G401.6 (cell line): ENCODE results near the gene HSFX4.
"Not testable (repeated sequence)": the region's sequence is repeated elsewhere in the genome, so short reads cannot be mapped to it uniquely, and the experiment has no call there.

ENCODE experiments used
- FAIRE-seq: peaks from 2 replicates; lab custom pipeline; 2012; peaks lifted over from hg19 to GRCh38; lab: Jason Lieb, UNC

Gene HSFX4

GRCh38 chrX:149929400-149929799 is at the start of gene HSFX4:
Gene HSFX4, plus strand, starts transcription at chrX:149929573. Its CDS starts 72 bp downstream, at chrX:149929645.
- FAIRE-seq = not testable (repeated sequence)

DNA sequence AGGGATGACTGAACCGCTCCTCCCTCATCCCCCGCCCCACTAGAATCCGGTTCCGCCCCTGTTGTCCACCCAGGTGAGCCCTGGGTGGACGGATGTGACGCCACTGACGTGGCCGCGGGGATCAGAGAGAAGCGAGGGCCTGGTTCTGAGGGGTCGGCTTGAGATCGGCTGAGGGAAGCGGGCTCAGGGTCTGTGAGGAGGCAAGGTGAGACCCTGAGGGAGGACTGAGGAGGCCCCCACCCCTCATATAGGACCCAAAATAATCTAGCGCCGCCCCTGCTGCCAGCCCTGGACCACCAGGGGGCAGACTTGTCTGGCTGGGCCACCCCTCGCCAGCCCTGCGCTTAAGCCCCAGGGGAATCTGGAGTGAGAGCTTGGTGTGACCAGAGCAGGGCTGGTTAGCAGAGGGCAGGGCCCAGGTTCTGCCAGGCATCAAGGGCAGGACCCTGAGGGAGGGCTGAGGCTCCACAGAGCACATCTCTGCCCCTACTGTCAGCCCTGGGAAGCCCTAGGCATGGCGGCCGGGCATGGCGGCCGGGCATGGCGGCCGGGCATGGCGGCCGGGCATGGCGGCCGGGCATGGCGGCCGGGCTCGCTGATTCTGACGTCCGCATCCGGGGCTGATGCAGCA is 48.2 kb upstream of the HSFX4 start, which contains the start of gene MAGEA8:
Gene MAGEA8 (plus strand): TSS at position 103 of the 631 bp plus-strand sequence. CDS start 3,090 bp downstream, outside the sequence.
- no peak for FAIRE-seq

GRCh38 chrX:149890828-149891227 is 38.5 kb upstream of the HSFX4 start:
- FAIRE-seq = not testable (repeated sequence)

GRCh38 chrX:149898554-149898953 is 30.8 kb upstream of the HSFX4 start:
- no peak for FAIRE-seq

DNA sequence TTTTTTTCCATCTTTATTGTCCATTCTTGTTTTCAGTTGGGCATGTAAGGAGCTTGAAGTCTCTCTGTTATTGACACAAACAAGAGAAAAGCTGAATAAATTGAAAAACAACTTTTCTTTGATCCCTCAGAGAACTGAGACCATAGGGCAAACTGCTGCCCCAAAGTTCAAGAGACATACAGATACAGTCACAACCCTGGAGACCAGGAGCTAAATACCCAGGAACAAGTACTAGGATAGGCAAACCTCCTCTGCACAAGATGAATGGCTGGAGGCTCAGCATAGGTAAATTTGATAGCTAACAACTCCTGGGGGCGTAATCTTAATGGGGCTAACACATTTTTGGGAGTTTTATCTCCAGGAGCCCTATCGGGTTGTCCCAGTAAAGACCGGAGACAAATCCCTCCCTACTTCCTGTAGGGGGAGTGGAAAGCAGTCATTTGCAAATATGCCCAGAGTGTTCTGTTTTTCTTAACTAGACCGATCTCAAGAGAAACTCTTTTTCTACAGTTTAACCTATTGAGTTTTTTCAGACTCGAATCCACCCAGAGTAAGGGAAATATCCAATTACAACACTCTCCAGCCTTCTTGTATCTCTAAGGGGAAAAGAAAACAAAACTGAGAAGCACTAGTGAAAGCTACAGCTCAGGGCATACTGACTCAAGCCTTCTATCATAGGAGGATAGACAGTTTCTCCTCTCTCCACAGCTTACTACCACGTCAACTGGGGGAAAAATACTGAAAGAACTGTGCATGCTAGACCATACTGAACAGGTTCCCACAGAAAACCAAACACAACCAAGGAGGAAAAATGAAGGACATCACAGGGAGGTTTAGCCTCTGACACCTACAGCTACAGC is 25.3 kb upstream of the HSFX4 start:
- no peak for FAIRE-seq

- FAIRE-seq = no peak
Observed at GRCh38 chrX:149908308-149908707, 21.1 kb upstream of the HSFX4 start.

DNA sequence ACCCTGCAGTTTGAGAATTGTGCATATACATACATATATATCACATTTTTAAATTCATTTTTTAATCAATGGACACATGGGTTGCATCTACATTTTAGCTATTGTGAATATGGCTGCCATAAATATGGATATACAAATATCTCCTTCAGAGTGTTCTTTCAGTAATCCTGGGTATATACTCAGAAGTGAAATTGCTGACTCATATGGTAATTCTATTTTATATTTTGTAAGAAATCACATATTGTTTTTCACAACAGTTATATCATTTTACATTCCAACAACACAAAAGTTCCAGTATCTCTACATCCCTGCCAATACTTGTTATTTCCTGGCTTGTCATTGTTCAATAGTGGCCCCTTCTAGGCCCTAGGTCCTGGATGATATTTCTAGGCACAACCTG is 20.6 kb upstream of the HSFX4 start:
- no peak for FAIRE-seq

DNA sequence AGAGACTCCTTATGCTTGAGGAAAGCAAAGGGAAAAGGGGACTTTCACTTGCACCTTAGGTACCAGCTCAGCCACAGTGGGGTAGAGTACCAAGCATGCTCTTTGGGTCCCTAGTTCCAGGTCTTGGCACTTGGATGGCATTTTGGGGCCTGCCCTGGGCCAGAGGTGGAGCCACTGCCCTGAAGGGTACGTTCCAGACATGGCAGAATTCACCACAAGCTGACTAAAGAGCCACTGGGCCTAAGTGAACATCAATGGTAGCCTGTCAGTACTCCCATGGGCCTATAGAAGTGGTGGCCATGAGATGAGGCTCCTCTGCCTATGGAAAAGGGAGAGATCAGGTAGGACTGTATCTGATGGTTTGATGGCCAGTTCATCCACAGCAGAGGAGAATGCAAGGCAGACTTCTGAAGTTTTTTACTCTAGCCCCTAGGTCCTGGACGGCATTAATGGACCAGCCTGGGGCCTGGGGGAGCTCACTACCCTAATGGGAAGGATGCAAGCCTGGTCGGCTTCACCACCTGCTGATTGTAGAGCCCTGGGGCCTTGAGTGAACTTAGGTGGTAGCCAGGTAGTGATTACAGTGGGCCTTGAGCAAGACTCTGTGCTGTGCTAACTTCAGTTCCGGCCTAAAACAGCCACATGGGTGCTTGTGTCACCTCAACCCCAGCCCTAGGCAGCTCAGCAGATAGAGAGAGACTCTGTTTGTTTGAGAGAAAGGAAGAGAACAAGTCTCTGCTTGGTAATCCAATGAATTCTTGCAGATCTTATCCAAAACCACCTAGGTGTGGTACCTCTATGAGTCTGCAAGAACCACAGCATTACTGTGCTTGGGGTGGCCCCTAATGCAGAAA is 19.8 kb upstream of the HSFX4 start:
- FAIRE-seq = no peak

GRCh38 chrX:149910178-149910695 is 19.1 kb upstream of the HSFX4 start:
- FAIRE-seq = no peak

DNA sequence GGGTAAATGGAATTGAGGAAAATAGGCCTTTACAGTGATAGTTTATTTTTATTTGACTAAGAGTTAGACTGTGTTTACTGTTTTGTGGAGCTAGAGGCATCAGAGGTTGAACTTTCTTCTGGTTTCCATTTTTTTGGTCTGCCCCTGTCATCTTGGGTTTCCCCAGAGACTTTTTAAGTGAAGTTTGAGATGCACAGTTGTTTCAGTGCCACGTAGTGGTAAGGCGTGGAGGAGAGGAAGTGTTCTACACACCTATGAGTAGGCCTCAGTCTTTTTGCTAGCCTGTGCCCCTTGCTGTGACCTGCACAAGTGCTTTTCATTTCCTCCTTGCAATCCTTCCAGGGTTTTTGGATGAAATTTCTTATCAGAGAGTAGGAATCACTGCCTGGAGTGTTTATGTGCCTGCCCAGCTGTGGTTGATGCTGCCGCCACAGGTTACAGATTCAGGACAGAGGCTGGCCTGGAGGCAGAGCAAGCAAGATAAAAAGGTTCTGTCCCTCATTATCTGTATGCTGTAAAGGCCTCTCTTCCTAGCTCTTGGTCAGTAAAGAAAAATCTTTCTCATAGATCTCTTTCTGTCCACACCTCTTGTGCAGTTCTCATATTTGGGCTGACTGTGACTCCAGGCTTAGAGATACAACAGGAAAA is 12.5 kb upstream of the HSFX4 start:
- FAIRE-seq = no peak

DNA sequence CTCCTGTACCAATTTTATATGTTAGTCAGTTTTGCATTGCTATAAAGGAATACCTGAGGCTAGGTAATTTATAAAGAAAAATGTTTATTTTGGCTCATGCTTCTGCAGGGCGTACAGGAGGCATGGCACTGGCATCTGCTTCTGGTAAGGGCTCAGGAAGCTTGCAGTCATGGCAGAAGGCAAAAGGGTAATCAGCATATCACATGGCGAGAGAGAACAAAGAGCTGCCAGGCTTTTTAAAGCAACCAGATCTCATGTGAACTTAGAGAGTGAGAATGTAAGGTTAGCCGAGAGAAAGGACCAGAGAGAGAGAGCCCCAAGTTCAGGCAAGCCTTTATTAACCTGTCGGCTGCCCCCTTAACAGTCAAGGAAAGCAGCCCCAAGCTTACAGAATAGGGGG is 5.5 kb upstream of the HSFX4 start:
- FAIRE-seq = not testable (repeated sequence)

DNA sequence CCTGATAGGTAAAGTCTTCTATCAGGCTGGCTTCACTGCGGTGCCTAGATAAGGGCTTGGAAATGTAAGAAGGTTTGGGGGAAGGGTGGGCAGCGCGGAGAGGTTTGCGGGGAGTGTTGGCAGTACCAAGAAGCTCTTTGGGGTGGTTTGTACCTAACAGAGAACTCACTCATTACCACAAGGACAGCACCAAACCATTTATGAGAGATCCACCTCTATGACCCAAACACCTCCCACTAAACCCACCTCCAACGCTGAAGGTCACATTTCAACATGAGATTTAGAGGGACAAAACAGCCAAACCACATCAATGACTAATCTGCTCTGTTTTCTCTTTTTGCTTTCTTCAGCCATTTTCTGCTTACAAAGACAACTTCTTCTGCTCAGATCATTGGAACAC is 4.9 kb upstream of the HSFX4 start:
- not testable (repeated sequence) for FAIRE-seq

DNA sequence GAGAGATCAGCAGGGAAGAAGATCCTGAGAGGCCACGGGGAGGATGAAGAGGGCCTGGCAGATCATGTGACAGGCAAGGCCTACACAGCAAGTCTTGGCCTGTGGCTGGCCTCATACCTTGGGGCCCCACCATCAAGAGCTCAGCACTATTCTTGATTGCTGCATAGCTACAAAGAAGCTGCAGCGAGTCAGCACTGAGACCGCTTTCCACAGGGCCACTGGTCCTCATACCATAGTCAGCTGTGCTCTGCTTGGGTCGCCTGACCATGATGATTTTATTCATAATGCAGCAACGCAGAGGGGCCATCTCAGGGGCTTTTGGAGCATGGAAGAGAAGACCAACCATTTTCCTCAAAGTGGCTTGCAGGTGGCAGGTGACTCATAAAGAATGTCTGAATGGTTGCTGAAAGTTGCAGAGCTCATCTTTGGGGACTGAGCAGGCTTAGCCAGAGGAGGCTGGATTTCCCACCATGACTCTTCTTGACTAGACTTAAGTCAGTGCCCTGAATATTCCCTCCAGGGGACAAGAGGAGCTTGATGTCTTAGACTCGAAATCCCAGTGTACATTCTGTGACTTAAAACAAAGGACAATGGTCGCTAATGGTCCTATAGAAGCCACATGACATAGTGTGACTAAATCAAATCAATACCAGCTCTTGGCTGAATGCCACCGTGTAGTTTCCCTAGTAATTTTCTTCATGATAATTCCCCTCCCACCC is 2.0 kb upstream of the HSFX4 start:
- FAIRE-seq = not testable (repeated sequence)

- FAIRE-seq = not testable (repeated sequence)
Observed at GRCh38 chrX:149927964-149928258, 1.5 kb upstream of the HSFX4 start.

DNA sequence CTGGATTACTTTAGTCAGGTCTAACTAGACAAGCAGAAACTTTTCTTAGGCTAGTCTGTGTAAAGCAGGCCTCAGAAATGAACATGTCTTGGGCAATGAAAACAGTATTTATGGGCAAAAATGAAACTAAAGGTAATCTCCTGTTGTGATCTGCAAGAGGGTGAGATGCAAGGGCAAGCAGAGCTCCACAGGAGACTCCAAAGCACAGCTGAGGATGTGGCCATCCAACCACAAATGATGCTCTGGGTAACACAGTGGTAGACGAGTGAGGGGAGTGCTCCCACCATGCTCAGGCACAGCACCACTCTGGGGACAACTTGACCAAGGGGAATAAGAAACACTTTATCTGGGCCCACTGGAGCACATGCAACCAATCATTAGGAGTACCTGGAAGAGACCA is 738 bp upstream of the HSFX4 start:
- FAIRE-seq = not testable (repeated sequence)

DNA sequence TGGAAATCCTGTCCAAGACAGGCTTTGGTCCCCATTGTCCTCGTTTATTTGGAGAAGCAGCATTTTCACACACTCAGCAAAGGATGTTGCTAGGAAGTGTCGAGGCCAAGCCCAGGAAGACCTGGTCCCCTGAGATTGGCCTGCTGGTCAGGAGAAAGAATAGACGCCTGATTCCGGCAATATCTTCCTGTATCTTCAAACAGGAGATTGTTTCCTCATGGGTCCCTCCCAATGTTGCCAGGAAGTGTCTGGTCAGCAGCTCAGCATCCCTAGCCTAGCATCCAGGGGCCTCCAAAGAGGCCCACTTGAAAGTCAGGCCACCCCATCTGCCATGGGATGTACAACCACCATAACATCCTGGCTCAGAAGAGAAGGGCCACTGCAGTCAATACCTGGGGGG is 2.0 kb downstream of the HSFX4 start:
- not testable (repeated sequence) for FAIRE-seq

GRCh38 chrX:149932150-149932549 is 2.8 kb downstream of the HSFX4 start:
- not testable (repeated sequence) for FAIRE-seq

DNA sequence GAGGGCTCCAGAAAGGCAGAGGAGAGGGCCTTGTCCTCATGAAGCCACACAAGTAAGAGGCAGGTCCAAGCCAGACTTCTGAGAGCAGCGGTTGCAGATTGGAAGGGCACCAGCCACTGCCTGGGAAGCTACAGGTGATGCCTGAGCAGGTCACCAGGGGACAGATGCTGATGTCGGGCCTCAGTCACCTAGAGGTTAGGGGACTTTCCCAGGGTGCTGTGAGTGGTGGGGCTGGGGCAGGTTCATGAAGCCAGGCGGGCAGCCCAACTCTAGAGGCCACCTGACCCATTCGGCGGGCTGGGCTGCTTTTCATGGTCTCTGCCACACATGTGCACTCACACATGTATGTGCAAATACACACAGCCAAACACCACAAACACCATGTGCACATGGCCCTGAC is 3.6 kb downstream of the HSFX4 start:
- not testable (repeated sequence) for FAIRE-seq

GRCh38 chrX:149933547-149933946 is 4.2 kb downstream of the HSFX4 start:
- not testable (repeated sequence) for FAIRE-seq

DNA sequence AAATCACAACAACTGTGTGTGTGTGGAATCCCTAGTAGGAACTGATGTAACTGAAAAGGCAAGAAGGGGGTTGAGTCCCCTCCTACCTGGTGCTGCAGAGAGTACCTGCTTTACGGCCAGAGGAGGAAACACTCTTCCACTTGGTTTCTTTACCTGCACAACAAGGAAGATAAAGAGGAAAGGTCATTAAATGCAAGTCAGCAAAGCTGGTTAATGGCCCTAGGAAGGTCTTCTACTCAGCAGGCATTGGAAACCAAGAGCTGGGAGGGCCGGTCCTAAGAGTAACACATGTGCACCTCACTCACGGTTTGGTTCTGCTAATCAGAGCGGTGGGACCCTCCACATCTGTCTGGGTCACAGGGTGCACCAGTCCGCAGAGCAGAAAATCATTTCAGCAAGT is 8.0 kb downstream of the HSFX4 start:
- not testable (repeated sequence) for FAIRE-seq

- FAIRE-seq = no peak
Observed at GRCh38 chrX:149937871-149938426, 8.6 kb downstream of the HSFX4 start.
